GM12878 (cell line): ENCODE results near the gene FLRT1. TPM values are rescaled to one million over a fixed set of nuclear protein-coding genes. Genes with fewer than 3 reads are reported as not detected.

Source experiments
- ATAC-seq: fragments of 200-7000 bp; cut with Tn5 transposase; 3 replicates; pipeline ENCODE4 v1.9.1; 2020; ENCODE audit warnings: mild to moderate bottlenecking, moderate library complexity
- BruUV-seq: library from RNA; stranded (reverse); fragments of 400-500 nt; replicated peaks from 2 replicates; lab custom pipeline; 2021; lab: Mats Ljungman, UMichigan
- CTCF ChIA-PET: fragments of 300-600 bp; sonication (Branson Sonifier 250); formaldehyde crosslinking; extraction: SDS; loops from one replicate; lab custom pipeline; 2021; ENCODE audit warnings: inconsistent platforms; lab: Yijun Ruan, JAX
- POLR2A ChIA-PET: fragments of 350-600 bp; formaldehyde crosslinking; extraction: SDS; loops from one replicate; lab custom pipeline; 2021; ENCODE audit warnings: inconsistent platforms; lab: Charles Lee
- RAD21 ChIA-PET: fragments of 300-600 bp; sonication (Branson Sonifier 250); formaldehyde crosslinking; loops from one replicate; lab custom pipeline; 2023; ENCODE audit warnings: antibody characterized with exemption; ENCODE audit not compliant: unreplicated experiment; lab: Charles Lee
- SMC1A ChIA-PET: fragments of 300-600 bp; sonication (Branson Sonifier 250); formaldehyde crosslinking; loops from one replicate; lab custom pipeline; 2023; ENCODE audit not compliant: unreplicated experiment, uncharacterized antibody; lab: Charles Lee
- DNase-seq: peaks from one replicate; pipeline ENCODE4 v3.0.0-alpha.2; 2011; ENCODE audit warnings: low read depth, low spot score
- FAIRE-seq: peaks from 3 replicates; lab custom pipeline; 2011; peaks lifted over from hg19 to GRCh38; lab: Jason Lieb, UNC
- H2AFZ ChIP-seq: 2 replicates; pipeline ENCODE4 v1.6.0; 2011; ENCODE audit warnings: low read depth, low read length, control low read depth; ENCODE audit not compliant: control insufficient read depth
- H3K27ac ChIP-seq: 2 replicates; pipeline ENCODE4 v1.5.1; 2011; ENCODE audit warnings: control low read depth; ENCODE audit not compliant: control insufficient read depth, insufficient read depth
- H3K27me3 ChIP-seq, 2 experiments: replicated peaks in 1 of 2; 2 replicates each; pipeline versions ENCODE4 v1.6.0 to v1.6.1; 2011; ENCODE audit warnings: low read length in 1 of 2; ENCODE audit not compliant: control insufficient read depth in 2 of 2, insufficient read depth in 2 of 2
- H3K36me3 ChIP-seq, 2 experiments: 2 replicates each; pipeline ENCODE4 v1.5.1; 2011; ENCODE audit warnings: low read length in 1 of 2; ENCODE audit not compliant: control insufficient read depth in 2 of 2, insufficient read depth in 2 of 2
- H3K4me1 ChIP-seq: 2 replicates; pipeline ENCODE4 v1.6.1; 2011; ENCODE audit warnings: mild to moderate bottlenecking, low read length, moderate library complexity, mixed read lengths; ENCODE audit not compliant: control insufficient read depth, insufficient read depth
- H3K4me2 ChIP-seq: 2 replicates; pipeline ENCODE4 v1.6.0; 2011; ENCODE audit warnings: control low read depth; ENCODE audit not compliant: control insufficient read depth, insufficient read depth
- H3K4me3 ChIP-seq: fragments of 200-600 bp; sonication (generic); 2 replicates; pipeline ENCODE4 v1.5.1; 2016
- H3K79me2 ChIP-seq: 2 replicates; pipeline ENCODE4 v1.6.0; 2011; ENCODE audit warnings: low read length; ENCODE audit not compliant: control insufficient read depth, insufficient read depth
- H3K9ac ChIP-seq: 2 replicates; pipeline ENCODE4 v1.8.0; 2011; ENCODE audit warnings: low read length, control low read depth, mixed read lengths; ENCODE audit not compliant: control insufficient read depth, insufficient read depth
- H3K9me3 ChIP-seq: replicated peaks from 3 replicates; pipeline ENCODE4 v1.5.1; 2011; ENCODE audit warnings: mild to moderate bottlenecking, low read length; ENCODE audit not compliant: control insufficient read depth, insufficient read depth
- H4K20me1 ChIP-seq: 2 replicates; pipeline ENCODE4 v1.6.0; 2011; ENCODE audit not compliant: control insufficient read depth, insufficient read depth
- CBFB ChIP-seq: IDR thresholded peaks from 2 replicates; pipeline ENCODE4 v1.6.1; 2016; ENCODE audit warnings: antibody characterized with exemption, low read depth
- CEBPZ ChIP-seq: fragments of 150-350 bp; IDR thresholded peaks from 2 replicates; pipeline ENCODE4 v1.6.1; 2016; ENCODE audit warnings: low read depth, low read length
- EZH2 ChIP-seq: IDR thresholded peaks from 2 replicates; pipeline ENCODE4 v1.6.1; 2012; ENCODE audit warnings: low read depth, mild to moderate bottlenecking, control low read depth, inconsistent platforms, low read length, borderline replicate concordance; ENCODE audit not compliant: control insufficient read depth
- HDAC2 ChIP-seq: fragments of 200-600 bp; sonication (generic); IDR thresholded peaks from 2 replicates; pipeline ENCODE4 v1.6.1; 2017
- IKZF1 ChIP-seq: fragments of 450-650 bp; conservative IDR thresholded peaks from 2 replicates; pipeline ENCODE4 v1.6.1; 2017; ENCODE audit warnings: antibody characterized with exemption, mild to moderate bottlenecking
- KAT2A ChIP-seq: conservative IDR thresholded peaks from 2 replicates; pipeline ENCODE4 v1.6.1; 2011; ENCODE audit warnings: low read depth, low read length; ENCODE audit not compliant: control insufficient read depth
- MEF2B ChIP-seq: fragments of 450-650 bp; IDR thresholded peaks from 2 replicates; pipeline ENCODE4 v1.6.1; 2018; ENCODE audit warnings: mild to moderate bottlenecking, moderate library complexity; ENCODE audit not compliant: partially characterized antibody, poor library complexity, severe bottlenecking
- MYC ChIP-seq: IDR thresholded peaks from 2 replicates; pipeline ENCODE4 v1.6.1; 2011; ENCODE audit warnings: mild to moderate bottlenecking, low read length, moderate library complexity, inconsistent platforms; ENCODE audit not compliant: insufficient read depth, insufficient replicate concordance, insufficient read length, severe bottlenecking
- NFIC ChIP-seq: IDR thresholded peaks from 2 replicates; pipeline ENCODE4 v1.6.1; 2012; ENCODE audit warnings: low read depth, mild to moderate bottlenecking, inconsistent platforms, low read length, moderate library complexity
- RAD51 ChIP-seq: fragments of 450-650 bp; IDR thresholded peaks from 2 replicates; pipeline ENCODE4 v1.6.1; 2016; ENCODE audit warnings: moderate library complexity, mild to moderate bottlenecking, inconsistent platforms
- SIX5 ChIP-seq: IDR thresholded peaks from 2 replicates; pipeline ENCODE4 v1.6.1; 2011; ENCODE audit warnings: mild to moderate bottlenecking, low read depth, low read length, moderate library complexity; ENCODE audit not compliant: severe bottlenecking
- WRNIP1 ChIP-seq: IDR thresholded peaks from 2 replicates; pipeline ENCODE4 v1.6.1; 2011; ENCODE audit warnings: low read depth, low read length, improper control_type of control experiment, borderline replicate concordance
- WGBS: methylation state at CpG from one replicate; pipeline ENCODE4 v1.1.6; 2016; ENCODE audit warnings: low lambda C conversion rate; ENCODE audit not compliant: insufficient replicate concordance, insufficient coverage; ENCODE audit errors: missing lambda C conversion rate; 5-methylcytosine and 5-hydroxymethylcytosine counted together
- in situ Hi-C: fragments of 300-500 bp; cut with MboI; formaldehyde crosslinking; loops from 9 replicates; pipeline ENCODE4 v1.14.3; 2018; ENCODE audit warnings: mixed read lengths
- intact Hi-C: fragments of 100-400 bp; cut with micrococcal nuclease; formaldehyde crosslinking; loops from one replicate; pipeline ENCODE4 v1.14.2; 2022; ENCODE audit not compliant: unreplicated experiment
- polyA plus RNA-seq, 11 experiments: library from polyadenylated mRNA; depleted of rRNA in 4 of 11; unstranded in 6 of 11; stranded (reverse) in 5 of 11; fragments of >200 nt; fragmentation: Nextera tagmentation in 4 of 11; fragmentation: Illumina TruSeq in 1 of 11; extraction: Ambion mirVana in 4 of 11; extraction: Trizol in 1 of 11; gene quantifications; 1 replicate in 1 of 11; 2 replicates in 10 of 11; pipeline versions ENCODE4 v1.2.1 to v1.2.3, GENCODE V29; 2011 to 2016; ENCODE audit warnings: inconsistent platforms in 2 of 11, missing spikeins in 2 of 11, low read depth in 1 of 11
- total RNA-seq, 4 experiments: library from RNA; depleted of rRNA in 3 of 4; stranded (reverse); fragments of >200 nt in 3 of 4; fragmentation: Illumina TruSeq in 1 of 4; extraction: Trizol in 1 of 4; gene quantifications; 2 replicates each; pipeline versions ENCODE4 v1.2.1 to v1.2.3, GENCODE V29; 2013 to 2021
- TF ChIP-seq, protein P1 (sequence below): IDR thresholded peaks from 2 replicates; pipeline ENCODE4 v1.6.1; 2011; ENCODE audit warnings: borderline replicate concordance, low read depth, mild to moderate bottlenecking, moderate library complexity, mixed read lengths, low read length; ENCODE audit not compliant: insufficient read depth; ENCODE audit errors: extremely low read length

FLRT1 gene
- total and polyA plus RNA-seq, 10 of the 15 experiments (the other 5 are each of a cell fraction or from before 2014, with no cell fraction given) = 0.10 to 0.12 TPM; not detected in 8

DNA sequence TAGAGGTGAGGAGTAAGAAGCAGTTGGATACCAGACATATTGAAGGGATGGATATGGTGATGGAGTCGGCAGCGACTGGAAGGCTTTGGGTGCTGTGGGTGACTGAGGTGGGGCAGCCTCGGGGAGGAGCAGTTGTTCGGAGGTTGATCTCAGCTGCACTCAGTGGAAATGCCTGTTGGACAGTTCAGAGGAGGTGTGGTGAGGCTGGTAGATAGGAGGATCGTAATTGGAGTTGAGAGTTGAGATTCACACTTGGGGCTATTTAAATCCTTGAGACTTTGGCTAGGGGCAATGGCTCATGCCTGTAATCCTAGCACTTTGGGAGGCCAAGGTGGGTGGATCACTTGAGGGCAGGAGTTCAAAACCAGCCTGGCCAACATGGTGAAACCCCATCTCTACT, 42.6 kb upstream of the FLRT1 start:
- ATAC-seq (no peak), DNase-seq (no peak), FAIRE-seq (no peak)
- WGBS = 78% methylated on average over 5 of the region's 5 CpGs
- no peaks in the 10 kb centered on the region for H3K27me3 ChIP-seq
- no peak overlapping the region for H3K4me2 ChIP-seq
- H2AFZ ChIP-seq = no peak overlapping the region
- no TSS peak for BruUV-seq
- H3K79me2 ChIP-seq = peaks cover 9% of the 10 kb centered on the region
- CTCF ChIA-PET = no interaction called here
- no peak overlapping the region for H3K4me3 ChIP-seq
- H3K9me3 ChIP-seq = no peaks in the 10 kb centered on the region
- H3K27ac ChIP-seq = no peak overlapping the region
- POLR2A ChIA-PET = no interaction called here
- intact Hi-C loops (no loop called here), in situ Hi-C loops (no loop called here)
- no peak for TF ChIP-seq EZH2
- no peak for TF ChIP-seq RAD51
- no peak for TF ChIP-seq KAT2A
- no peak for TF ChIP-seq WRNIP1
- no peak for TF ChIP-seq MYC
- TF ChIP-seq NFIC = no peak
- no peak for TF ChIP-seq CEBPZ
- TF ChIP-seq IKZF1 = no peak
- TF ChIP-seq MEF2B = no peak
- TF ChIP-seq SIX5 = no peak
- no peak for TF ChIP-seq CBFB
- no peak for TF ChIP-seq HDAC2
- TF ChIP-seq, protein P1, sequence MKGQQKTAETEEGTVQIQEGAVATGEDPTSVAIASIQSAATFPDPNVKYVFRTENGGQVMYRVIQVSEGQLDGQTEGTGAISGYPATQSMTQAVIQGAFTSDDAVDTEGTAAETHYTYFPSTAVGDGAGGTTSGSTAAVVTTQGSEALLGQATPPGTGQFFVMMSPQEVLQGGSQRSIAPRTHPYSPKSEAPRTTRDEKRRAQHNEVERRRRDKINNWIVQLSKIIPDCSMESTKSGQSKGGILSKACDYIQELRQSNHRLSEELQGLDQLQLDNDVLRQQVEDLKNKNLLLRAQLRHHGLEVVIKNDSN = no peak
- H3K36me3 ChIP-seq = peaks cover 19 to 30% of the 10 kb centered on the region in 2 experiments; a peak in 3 of 4 replicates
- H3K4me1 ChIP-seq = peaks cover 3% of the 10 kb centered on the region; the same call in 1 of the 2 replicates
- no peaks in the 10 kb centered on the region for H4K20me1 ChIP-seq
- H3K9ac ChIP-seq = no peak overlapping the region
- SMC1A ChIA-PET = no interaction called here
- RAD21 ChIA-PET = interaction anchor here (1.2 kb wide), 1 partner anchor 9 kb away, joined by 3 read pairs; no protein-coding TSS in a partner anchor
